GM19397 (cell line): ENCODE results near the gene ANG.

Source experiments
- ATAC-seq: cut with Tn5 transposase; IDR thresholded peaks from one replicate; pipeline ENCODE4 v1.9.1; 2021; ENCODE audit warnings: mild to moderate bottlenecking, moderate library complexity; ENCODE audit not compliant: unreplicated experiment

The ANG gene

DNA sequence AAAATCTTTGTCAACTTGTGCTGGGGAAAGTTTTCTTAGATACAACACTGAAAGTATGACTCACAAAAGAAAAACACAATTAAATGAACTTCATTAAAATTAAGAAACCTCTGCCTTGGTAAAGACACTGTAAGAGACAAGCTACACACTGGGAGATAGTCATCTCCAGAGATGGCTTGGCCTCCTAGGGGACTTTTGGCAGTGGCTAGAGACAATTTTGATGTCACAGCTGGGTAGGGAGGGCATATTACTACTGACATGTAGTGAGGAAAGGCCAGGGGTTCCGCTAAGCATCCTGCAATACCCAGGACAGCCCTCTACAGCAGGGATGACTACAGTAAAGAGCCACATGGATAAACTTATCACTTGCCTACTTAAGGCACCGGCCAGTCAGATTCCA lies 12.9 kb upstream of the ANG start:
- ATAC-seq, result no peak

DNA sequence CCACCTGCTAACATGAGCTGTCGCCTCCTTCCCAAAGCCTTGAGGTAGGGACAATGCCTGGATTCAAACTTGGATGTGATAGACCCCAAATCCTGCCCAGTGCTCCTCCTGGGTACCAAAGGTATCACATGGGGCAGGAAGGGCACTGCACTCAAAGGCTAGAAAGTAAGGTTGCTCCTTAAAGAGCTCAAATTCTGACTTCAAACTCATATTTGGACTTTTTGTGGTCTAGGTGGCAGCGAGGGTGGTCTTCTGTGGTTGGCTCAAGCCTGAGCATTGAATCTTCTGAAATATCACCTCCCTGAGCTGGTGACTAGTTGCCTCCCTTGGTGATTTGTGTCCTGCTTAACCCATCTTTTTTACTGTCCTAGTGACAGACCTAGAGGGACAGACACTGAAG lies 12.5 kb upstream of the ANG start:
- no peak for ATAC-seq

- no peak for ATAC-seq
Observed at GRCh38 chr14:20679907-20680306, 8.7 kb upstream of the ANG start.

DNA sequence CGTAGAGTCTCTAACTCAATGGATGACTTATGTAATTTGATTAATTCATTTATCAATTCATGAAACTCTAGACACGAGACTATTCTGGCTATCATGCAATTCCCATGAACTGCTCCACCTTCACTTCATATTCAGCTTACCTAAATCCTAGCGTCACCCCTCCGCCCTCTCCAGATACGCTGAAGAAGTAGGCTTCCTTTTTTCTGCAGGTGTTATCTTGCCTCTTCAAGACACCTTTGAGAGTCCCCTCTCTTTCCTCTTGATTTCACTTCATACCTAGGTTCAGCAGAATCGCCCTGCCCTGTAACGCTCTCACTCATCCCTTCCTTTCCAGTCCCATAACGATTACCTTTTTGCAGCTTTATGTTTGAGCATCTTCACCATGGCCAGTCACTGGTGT lies 8.2 kb upstream of the ANG start:
- no peak for ATAC-seq

DNA sequence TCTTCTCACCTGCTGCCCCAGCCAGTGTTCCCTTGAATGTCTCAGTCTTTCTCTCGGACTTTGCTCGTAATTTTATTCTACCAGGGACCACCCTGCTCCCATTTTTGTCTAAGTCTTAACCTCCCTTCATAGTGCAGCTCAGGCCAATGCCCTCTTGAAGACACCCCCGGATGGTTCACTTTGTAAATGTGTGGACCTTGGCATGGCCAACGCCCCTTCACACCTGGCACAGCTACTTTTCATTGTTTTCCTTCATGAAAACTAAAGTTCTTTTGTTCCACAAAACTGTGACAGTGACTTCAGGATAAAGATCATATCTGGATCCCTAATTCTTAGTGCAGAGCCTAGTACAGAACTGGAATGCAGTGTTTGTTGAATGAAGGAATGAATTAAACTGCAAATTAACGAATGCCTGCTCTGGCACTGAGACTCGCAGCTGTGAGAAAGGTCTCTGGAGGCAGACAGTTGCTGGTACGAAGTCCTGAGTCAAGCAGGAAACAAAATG lies 7.7 kb upstream of the ANG start:
- ATAC-seq, result peak; percentile 37

DNA sequence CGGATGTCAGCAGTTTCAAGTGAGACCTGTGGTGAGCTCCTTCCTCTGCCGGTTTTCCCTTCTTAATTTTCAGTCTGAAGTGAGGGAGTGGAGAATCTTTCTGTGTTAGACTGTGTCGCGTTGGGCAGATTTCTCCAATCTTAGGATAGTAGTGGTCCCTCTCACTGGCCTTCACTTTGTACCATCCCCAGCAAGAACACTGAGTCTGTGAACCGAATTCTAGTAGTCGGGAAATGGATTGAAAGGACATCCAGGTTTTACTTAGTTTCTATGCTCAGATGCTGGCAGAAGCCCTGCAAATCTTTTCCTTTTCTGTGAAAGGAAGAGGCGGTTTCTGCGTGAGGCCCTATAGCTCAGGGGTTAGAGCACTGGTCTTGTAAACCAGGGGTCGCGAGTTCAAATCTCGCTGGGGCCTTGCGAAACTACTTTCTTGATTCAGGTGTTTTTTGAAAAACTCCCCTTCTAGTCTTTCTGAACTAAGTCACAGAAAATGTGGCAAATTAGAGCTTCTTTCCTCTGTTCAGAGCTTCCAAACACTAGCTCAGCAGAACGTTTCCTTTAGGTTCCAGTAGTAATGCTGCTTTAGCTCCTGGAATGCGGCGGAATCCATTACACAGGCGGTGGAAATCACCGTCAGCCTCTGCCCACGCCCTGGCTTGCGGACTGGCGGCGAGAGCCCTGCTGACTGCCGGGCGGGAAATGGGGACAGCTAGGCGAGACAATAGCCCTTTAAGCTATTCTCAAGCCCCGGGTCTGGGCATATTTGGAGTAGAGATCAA lies 7.0 kb upstream of the ANG start:
- ATAC-seq, result peak; percentile 27

GRCh38 chr14:20682127-20682434 lies 6.5 kb upstream of the ANG start:
- no peak for ATAC-seq

DNA sequence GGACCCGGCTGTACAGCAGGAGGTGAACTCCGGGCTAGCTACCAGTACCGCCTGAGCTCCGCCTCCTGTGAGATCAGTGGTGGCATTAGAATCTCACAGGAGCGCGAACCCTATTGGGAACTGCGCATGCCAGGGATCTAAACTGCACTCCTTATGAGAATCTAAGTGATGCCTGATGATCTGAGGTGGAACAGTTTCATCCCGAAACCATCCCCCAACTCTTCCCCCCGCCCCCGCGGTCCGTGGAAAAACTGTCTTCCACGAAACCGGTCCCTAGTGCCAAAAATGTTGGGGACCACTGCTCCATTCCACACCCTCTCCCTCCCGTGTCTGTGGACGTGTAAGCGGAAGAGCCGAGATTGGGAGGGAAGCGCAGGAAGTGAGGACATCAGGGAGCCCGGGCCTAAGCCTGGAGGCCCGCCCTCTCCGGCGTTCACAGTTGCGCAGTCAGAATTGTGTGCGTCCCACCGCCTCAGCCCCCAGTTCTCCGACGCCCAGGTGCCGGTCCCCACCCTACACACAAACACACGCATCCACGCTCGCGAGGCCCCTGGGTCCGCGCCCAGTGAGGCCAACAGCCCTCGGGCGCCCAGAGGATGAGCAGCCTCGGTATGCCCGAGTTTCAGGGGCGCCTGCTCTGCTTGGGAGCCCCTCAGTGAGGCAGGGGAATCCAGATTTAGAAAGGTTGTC lies 6.0 kb upstream of the ANG start:
- peak; percentile 47 for ATAC-seq

GRCh38 chr14:20683125-20683890 lies 5.3 kb upstream of the ANG start:
- ATAC-seq, result peak; percentile 26

DNA sequence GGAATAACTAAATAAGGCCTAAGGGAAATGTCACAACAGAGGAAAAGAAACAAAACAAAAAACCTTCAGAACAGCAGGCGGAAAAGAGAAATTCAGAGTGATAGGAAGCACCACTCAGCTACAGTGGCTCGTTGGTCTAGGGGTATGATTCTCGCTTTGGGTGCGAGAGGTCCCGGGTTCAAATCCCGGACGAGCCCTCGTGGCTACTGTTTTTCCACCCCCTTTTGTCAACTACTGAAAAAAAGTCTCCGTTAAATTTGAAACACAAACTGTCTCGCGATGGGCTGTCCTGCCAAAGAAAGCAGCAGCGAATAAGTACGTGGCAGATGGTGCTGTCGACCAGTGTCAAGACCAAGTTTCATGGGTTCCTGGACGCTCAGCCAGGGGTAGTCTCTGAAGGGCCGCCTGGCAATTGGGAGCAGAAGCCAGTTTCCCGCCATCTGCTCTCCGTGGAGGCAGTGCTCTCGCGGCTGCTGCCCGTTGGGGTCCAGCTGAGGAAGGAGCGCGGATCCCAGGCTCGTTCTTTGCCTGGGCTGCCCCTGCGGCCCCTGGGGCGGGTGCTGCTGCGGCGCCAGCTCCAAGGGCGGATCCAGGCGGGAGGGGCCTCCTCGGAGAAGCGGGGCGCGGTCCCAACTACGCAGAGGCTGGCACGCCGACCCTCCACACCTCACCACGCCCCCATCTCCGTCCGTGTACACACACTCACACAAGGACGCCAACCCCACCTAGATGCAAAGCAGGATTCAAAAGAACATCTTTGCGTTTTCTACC lies 4.5 kb upstream of the ANG start, which contains the start of gene RNASE4:
TSS of gene RNASE4 (plus strand) at position 670 of the 771 bp plus-strand sequence. CDS start 14,812 bp downstream, outside the sequence.
- ATAC-seq, result peak; percentile 21

- no peak for ATAC-seq
Observed at GRCh38 chr14:20684662-20685456, 3.7 kb upstream of the ANG start.

DNA sequence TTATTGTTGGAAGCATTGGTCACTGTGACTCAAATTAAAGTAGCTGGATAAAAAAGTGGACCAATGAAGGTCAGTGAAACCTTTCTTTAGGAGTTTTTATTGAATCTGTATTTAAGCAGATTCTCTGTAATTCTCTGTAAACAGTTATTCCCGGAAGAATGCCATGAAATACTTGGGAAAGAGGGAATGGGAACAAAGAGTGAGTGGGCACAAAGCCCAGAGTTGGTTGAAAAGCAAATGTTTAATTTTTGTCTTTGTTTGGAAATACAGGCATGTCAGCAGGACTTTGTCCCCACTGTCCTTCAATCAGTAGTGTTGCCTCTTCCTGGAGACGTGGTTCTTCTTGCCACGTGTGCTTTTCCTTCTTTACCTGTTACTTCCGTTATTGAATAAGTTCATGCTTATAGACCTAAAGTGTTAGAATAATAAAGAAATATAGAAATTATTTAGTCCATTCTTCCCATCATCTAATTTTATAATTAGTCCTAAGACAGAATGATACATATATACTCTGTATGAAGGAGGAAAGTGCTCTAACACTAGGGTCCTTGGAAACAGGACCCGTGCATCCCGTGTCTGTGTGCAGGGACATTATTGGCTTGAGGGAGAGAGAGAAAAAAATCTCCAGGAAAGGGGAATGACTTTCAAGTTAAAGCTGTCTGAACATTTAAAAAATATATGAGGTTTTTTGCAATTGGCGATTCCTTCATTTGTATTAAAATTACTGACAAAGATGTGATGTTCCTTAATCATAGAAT lies 2.0 kb upstream of the ANG start:
- ATAC-seq, result no peak

GRCh38 chr14:20687362-20688166 lies 1.0 kb upstream of the ANG start:
- ATAC-seq, result no peak

DNA sequence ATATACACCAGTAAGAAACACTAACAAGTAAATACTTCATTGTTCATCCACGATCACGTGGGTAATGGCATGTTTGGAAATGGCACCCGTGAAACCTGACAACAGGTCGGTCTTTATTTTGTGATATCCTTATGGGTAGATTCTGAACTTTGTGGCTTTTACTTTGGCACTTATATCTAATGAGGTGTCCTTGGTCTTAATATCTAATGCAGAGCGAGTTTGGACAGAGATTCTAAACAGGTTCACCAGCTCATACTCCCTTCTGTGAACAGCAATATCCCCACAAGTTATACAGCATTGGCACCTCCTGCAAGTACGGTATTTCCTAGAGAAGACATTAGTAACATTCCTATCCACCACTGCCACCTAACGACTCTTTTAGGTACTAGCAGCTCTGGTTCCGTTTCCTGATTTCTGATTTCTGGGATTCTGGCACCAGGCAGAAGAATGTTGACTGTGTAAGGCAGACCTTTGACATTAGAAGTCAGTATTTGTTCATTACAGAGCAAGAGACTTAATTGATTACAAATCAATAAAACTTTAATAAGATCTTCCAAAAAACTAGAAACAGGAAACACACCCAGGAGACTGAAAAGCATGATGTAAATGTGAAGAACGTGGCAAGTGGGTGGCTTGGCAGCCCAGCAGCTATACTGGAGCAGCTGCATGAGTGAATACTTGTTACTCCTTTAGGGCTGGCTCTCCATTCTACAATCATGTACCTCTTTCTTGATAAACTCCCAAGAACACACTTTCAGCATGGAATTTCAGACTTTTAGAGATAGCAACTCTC lies 2.5 kb downstream of the ANG start:
- no peak for ATAC-seq

- no peak for ATAC-seq
Observed at GRCh38 chr14:20692116-20692751, 3.7 kb downstream of the ANG start.

DNA sequence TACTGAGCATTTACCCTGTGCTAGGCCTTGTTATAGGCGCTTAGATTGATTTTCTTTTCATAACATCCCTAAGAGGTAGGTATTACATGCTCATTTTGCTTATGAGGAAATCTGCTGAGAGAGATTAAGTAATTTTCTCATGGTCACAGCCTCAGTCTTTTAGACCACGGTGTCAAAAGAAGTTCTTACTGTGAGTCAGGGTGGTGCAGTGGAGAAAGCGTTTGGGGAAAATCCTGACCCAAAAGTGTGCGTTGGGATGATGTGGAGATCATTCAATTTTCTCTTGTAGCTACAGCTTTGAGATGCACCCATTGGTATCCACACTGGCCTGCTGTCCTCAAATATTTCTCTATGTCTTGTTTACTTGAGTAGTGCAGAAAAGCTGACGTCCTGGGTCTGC lies 8.2 kb downstream of the ANG start:
- ATAC-seq, result no peak
